ENCODE measurements around the gene CCDC192.
"Not testable (repeated sequence)": the region's sequence is repeated elsewhere in the genome, so short reads cannot be mapped to it uniquely, and the experiment has no call there.

Gene CCDC192, protein sequence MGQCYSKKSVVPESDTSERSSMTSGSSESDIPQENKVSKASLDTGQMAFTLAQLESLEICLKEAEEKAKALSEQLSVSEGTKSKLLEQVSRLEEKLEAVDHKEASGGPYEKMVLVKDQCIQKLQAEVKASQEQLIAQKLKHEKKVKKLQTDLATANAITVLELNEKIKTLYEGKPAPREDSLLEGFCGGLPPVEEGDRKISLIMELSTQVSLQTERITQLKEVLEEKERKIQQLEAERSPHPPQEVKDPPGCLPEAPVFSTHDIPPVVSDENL

DNA sequence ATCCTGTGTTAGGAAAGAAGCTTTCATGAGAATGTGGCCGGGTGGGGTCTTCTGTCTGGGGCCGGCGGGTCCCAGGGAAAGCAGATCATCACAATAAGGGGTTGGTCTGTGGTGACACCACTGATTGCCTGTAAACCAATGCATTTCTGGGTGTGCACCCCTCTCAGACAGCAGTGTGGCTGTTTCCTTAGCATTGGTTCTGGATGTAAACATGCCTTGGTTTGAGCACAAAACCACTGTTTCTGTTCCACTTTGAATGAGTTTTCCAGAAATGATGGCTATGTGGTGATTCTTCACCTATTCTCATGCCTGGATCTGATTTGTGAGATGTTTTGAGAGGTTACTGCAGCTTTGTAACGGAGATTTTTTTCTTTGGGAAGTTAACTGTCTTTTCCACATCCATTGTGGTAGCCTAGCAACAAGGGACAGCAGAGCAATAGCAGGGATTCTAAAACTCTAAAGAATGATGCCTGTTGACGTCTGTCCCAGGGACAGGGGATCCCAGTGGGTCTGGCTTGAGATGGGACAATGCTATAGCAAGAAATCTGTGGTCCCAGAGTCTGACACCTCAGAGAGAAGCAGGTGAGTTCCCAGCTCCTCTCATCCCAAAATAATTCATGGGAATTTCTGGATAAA, at the start of gene CCDC192:
Gene CCDC192, plus strand, starts transcription at position 466 of the 636 bp plus-strand sequence. Its CDS starts 55 bp downstream, at position 521.
- DNase-seq (ENCODE audit: low read depth in 2 of 2): no peak

DNA sequence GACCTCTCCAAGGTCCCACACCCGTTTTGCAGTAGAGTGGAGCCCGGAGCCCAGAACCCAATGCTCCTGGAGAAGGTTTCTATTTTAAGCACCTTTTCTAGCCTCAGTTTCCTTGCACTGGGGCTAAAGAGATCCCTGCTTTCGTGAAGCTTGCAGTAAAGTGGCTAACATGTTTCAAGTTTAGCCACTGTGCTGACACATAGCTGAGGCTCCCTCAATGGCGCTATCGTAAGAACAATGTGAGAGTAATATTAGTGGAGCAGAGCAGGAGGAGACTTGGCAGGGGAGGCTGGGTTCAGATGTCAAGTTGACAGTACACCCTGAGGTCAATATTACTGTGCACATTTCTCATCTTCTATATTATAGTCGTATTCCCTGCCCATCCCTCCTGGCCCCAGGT, 46.4 kb upstream of the CCDC192 start:
- DNase-seq (ENCODE audit: low read depth in 2 of 2): no peak

DNA sequence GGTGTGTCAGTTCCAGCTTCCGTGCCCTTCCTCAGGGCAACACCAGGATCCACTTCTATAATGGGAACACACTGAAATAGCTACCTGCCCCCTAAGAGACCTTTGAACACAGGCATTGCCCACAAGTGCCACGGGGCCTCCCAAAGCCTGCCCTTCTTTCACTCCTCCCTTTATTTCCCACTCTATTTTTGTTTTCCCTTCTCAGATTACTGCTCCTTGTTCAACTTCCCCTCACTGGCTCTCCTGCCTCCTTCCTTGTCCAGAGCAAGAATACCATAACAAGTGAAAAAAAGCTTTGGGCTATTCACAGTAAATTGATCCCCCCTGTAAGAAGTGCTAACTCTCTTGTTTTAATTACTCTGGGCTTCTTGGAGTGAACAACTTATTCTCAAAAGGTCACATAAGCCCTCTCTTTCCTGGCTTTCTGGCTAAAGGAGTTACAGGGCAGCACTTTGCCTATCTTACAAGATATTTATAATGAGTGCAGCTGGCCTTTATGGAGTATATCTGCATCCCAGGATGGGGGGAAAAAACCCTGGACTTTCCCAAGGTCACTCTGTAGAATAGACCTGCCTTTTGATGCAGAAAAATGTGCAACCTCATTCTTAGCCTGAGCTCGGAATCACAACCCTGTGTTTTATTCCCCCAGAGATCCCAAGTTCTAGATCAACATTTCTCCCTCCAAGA, 43.0 kb upstream of the CCDC192 start:
- no peak for DNase-seq (ENCODE audit: low read depth in 2 of 2)

DNA sequence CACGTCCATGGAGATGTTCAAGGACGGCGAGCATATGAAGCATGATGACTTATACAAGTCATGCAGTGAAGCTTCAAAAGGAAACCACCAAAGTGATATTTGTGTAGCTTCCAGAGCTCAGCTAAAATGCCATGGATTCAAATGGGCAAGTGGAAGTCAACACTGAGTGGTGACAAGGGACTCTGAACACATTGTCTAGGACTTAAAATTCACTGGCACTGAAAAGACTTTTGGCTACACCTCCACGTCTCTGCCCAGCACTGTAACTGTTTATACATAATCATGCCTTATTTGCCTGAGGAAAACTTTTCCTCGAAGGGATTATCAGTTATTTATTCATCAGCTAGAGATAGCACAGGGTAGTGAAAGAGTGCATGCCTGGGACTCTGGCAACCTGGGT, 39.1 kb upstream of the CCDC192 start:
- no peak for DNase-seq (ENCODE audit: low read depth in 2 of 2)

DNA sequence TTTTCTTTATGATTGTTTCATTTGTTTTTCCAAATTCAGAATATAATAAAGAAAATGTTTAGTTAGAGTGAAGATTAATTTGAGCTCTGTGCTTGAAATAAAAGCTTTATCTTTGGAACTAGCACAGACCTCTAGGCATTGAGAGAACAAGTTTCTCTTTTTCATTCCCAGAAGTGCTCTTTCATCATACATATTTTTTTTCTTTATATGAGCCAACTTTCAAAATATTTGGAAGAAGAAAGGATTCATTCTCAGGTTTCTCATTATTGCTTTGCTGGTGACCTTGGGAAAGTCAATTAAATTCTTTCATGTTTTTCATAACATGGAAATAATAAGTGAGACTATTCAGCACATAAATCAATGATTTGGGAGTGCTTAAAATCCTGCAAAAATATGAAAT, 37.5 kb upstream of the CCDC192 start:
- no peak for DNase-seq (ENCODE audit: low read depth in 2 of 2)

DNA sequence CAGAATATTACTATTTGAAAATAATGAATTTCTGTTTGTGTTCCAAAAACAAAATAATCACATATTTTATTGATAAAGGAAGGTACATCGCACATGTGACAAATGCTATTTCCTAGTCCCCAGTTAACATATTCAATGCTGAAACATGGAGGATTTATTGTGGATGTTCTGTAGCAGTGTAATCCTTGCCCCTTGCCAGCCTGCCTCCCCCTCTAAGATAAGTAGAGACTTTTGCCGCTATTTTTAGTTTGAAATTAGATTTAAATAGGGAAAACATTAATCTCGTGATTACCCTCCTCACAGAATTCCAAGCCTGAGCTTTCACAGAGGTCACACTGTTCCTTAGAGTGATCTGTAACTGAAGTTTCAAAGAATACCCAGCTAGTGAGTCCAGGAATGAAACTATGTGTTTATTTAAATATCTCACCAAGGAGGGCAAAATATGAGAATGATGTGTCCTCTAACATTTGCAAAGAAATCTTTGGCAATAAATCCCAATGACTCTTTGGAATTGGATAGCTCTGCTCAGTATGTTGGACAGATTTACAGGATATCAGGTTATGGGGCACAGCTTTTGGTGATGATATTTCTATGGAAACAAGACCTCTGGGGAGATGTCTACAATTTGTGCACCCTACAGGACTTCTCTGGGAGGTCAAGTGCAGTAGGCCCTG, 37.0 kb upstream of the CCDC192 start:
- DNase-seq (ENCODE audit: low read depth in 2 of 2): no peak

DNA sequence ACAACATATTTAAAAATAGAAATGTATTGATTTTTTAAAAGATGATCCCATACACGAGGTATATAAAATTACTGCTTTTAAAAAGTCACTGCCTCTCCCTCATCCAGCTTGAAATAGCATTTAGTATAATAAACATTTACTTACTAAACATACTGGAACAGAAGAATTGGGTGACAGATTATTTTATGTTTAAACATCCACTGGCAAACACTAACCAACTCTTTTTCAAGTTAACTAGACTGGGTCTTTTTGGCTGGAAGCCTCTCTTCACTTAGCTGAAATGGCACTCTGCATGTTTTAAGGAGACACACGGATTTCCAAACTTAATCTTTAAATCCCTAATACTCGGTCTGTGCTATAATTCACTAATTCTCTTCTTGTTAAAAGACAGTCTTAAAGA, 35.3 kb upstream of the CCDC192 start:
- no peak for DNase-seq (ENCODE audit: low read depth in 2 of 2)

DNA sequence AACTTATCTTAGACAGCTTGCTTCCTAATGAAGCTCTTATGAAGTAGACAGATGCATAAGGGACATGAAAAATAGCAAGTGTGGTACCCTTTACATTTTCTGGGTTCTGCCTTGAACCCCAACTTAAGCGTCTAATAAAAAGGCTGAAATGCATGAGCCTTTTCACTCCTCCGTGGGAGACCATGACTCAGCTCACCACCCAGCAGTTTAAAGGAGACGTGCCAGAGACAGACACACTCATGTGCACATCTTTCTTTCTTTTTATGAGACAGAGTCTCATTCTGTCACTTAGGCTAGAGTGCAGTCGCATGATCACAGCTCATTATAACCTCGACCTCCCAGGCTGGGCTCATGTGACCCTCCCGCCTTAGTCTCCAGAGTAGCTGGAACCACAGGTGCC, 32.0 kb upstream of the CCDC192 start:
- no peak for DNase-seq (ENCODE audit: low read depth in 2 of 2)

DNA sequence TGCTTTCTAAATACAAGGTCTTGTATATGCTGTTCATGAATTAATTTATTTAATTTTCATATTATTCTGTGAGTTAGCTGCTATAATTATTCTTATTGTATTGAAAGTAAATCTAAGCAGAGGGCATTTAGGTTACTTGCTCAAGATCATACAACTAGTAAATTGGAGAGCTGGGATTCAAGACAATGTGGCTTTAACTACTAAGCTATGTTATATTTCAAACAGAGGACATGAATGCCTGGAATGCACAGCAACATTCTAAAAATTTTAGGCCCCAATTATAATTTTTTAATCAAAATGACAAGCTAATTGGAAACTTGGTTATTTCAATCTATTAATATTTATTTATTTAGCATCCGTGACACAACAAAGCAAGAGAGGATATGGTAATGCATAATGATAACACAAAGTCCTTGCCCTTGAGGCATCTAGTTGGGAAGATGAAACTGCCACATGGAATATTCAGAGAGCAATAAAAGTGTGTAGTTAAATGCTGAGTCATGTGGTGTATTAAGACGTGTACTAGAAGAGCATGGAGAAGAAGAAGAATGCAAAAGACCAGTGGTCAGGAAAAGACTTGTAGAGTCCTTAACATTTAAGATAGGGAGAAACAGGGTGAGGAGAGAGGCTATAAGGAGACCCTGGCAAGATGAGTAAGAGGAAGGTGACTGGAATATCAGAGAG, 29.9 kb upstream of the CCDC192 start:
- DNase-seq (ENCODE audit: low read depth in 2 of 2): no peak

DNA sequence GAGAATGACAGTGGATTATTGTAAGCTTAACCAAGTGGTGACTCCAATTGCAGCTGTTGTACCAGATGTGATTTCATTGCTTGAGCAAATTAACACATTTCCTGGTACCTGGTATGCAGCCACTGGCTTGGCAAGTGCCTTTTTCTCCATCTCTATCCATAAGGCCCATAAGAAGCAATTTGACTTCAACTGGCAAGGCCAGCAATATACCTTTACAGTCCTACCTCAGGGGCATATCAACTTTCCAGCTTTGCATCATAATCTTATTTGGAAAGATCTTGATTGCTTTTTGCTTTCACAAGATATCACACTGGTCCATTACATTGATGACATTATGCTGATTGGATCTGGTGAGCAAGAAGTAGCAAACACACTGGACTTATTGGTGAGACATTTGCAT, 26.2 kb upstream of the CCDC192 start:
- DNase-seq (ENCODE audit: low read depth in 2 of 2): not testable (repeated sequence)

DNA sequence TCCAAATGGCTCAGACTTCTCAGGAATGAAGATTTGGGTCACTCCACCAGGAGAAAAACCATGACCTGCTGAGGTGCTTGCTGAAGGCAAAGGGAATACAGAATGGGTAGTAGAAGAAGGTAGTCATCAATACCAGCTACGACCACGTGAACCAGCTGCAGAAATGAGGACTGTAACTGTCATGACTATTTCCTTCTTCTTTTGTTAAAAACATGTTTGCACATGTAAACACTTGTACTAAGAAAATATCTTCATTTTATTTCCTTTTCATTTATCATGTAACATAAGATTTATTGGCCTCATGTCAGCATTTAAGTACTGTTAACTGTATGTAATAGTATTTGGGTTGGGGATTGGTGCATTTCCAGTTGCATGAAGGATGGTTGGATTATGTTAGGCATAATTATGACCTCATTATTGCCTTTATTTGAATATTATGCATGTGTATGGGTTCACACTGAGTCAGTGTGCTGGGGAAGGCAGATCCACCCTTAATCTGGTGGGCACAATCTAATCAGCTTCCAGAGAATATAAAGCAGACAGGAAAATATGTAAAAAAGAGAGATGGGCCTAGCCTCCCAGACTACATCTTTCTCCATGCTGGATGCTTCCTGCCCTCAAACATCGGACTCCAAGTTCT, 23.4 kb upstream of the CCDC192 start:
- DNase-seq (ENCODE audit: low read depth in 2 of 2): not testable (repeated sequence)

DNA sequence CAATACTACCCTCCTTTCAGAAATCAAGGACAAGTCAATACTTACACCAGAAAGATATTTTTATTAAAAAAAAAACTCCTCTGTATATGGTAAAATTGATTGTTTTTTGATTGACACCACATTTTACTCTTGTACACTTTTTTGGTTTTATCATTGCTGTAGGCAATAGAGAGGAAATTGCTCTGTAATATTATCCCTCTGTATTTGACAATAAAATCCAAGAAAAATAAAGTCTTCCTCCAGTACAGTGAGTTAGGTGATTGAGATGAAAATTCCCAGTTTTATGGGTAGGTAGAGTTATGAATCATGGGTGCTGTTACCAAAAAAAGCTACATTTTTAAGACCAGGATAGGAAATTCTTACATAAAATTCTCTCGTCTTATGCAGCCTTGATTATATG, 22.6 kb upstream of the CCDC192 start:
- DNase-seq (ENCODE audit: low read depth in 2 of 2): no peak

DNA sequence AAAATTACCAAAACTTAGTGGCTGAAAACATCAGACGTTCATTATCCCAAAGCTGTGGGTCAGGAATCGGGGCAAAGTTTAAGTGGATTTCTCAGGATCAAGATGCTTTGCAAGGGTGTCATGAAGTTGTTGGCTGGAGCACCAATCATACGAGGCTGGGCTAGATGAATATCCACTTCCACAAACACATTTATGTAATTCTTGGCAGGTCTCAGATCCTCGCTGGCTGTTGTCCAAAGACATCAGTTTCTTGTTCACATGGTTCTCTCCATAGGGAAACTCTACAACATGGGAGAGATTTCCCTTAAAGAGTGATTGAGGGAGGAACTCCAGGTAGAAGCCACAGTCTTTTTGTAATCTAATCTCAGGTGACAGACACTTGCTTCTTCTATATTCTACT, 20.2 kb upstream of the CCDC192 start:
- DNase-seq (ENCODE audit: low read depth in 2 of 2): no peak

DNA sequence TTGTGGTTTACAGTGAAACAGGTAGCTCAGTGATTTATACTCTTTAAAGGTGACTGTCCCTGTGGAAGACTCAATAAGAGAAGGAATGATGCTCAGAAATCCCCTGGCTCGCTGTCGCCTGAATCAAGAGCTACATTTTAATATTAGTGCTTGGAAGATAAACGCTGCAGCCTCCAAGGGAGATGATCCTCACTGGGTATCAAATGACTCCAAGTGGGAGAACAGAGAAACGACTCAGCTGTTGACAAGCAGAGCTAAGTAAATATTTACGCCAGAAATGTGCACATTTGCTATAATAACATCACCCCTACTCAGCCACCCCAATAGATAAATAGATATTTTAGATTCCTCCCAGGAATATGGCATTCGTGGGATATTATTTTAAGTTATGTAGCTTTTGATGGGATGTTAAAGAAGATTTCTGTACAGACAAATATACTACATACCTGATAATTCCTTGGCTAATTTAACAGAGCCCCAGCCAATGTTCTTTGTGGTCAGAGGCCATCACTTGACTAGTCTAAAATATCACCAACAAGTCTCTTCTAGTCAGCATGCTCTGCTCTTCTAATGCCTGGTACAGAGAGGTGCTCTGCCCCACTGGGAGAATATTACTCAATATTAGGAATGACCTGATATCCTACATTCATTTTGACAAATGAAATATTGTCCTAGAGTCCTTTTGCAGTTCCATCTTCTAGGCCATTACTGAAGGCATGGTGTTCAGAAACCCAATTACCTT, 18.3 kb upstream of the CCDC192 start:
- no peak for DNase-seq (ENCODE audit: low read depth in 2 of 2)

DNA sequence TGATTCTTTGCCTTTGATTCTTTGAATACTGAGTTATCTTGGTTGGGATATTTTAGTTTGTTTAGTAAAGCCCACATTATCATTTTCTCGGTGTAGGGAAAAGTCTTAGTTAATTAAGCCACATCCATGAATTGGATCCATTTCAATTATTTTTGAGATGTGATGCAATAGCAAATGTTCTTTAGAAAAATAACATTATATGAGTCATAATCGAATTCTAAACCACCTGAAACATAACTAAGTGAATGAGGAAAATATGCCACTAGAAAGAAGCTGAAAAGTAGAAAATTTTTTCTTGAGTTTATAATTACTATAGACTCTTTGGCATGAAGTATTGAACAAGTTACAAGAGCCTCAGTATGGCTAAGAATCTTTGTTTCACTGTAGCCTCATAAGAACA, 17.5 kb upstream of the CCDC192 start:
- DNase-seq (ENCODE audit: low read depth in 2 of 2): no peak

DNA sequence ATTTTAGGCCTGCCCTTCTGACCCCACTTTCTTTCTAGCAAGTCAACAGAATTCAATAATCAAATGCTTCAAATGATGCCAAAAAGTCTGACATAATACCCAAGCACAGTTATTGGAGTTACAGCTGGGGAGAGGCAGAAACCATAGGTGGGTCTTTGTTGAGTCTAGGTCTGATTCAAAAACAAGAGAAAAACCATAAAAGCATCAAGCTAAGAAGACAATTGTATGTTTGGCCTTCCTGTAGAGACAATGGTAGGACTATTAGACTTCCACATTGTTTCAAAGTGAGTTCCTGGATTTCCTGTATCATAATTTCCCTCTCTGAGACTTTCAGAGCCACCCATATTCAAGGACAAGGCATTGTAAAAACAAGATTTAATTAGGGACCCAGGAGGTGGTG, 16.8 kb upstream of the CCDC192 start:
- DNase-seq (ENCODE audit: low read depth in 2 of 2): no peak

DNA sequence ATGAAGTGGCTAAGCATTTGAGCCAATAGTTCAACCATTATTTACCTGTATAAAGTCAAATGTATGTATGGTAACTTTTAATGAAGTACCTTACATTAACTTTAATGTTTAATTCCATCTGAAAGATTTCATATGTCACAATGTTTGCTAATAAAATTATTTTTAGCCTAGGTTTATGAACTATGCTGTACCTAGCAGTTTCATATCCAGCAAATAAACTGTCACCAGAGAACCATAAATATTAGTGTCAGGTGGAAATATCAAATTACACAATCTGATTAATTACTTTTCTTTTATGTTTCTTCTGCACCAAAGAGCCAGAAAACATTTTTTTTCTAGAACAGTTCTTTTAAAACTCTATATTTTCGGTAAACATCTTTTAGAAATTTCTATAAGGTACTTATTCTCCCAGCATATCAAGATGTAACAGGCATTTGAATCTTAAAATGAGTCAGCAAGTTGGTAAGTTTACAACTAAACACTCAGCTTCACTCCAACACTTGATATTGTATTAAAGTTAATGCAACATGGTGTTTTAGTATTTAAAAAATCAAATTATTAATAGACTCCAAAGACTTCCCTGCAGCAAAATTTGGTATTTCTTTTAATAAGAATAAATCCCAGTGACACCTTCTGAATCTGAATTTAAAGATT, 8.5 kb upstream of the CCDC192 start:
- DNase-seq (ENCODE audit: low read depth in 2 of 2): no peak

DNA sequence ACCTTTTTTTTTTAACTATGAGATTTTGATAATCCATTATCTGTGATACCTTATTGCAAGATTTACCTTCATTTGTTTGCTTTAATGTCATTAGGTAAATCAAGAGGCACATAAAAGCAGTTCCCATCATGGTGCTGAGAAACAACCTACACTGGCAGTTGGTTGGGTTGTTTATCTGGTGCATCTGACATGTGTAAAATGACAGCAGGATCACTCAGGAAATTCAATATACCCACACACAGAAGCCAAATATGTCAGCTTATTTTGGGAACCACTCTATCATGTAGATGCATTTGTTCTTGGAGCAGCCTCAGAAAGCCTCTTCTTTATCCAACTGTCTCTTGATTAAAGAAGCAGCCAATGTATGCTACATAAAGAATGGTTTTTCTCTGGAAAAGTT, 7.8 kb upstream of the CCDC192 start:
- DNase-seq (ENCODE audit: low read depth in 2 of 2): no peak

DNA sequence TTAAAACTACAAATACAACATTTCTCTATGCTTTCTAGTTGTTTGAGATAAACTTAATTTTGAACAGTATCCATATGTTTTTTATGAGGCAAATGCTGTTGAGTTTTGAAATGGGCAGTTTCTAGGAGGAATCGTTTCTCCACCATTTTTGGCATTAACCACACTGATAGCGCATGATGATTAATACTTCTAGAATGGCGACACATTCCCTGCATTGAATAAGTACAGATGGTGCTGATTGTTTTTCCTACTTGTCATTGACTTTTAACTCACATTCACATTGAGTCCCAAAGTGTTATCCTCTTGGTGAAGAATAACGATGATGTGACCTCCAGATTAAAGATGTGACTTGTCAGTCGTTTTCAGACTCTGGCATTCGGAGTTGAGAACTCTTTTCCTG, 6.5 kb upstream of the CCDC192 start:
- no peak for DNase-seq (ENCODE audit: low read depth in 2 of 2)

DNA sequence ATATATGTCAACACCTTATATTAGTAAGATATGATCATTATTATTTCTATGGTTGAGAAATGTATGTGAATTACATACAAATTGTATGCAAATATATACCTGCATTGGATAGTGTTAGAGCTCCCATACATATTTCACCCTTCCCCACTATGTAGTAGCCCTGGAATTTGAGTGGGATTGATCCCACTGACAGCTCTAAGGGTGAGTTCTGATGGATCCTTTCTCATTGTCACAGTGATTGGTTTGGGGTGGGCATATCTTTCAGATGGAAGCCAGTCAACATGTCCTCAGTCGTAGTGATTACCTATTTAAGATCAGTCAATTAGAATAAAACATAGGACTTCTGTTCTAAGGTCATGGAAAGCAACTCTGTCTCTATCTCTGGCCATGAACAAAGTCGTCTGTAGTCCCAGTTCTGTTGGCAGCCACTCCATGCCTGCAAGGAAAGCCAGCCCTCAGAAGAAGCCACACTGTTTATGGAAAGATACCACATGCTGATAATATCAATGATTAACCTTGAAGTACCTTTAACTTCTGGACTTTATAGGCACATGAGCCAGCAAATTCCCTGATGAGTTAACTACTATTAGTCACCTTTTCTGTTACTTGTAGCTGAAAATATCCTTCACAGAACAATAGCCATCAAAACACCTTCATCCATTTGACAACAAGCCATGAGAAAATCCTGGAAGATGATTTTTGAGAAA, 5.1 kb upstream of the CCDC192 start:
- DNase-seq (ENCODE audit: low read depth in 2 of 2): no peak
